Retinal pigment epithelial cell (primary cell): Measurements from ENCODE around the gene SEC14L2.
A peak's percentile ranks its signal among the peaks of the same experiment; 100 is the strongest.

Experiments used
- DNase-seq: peaks from one replicate; pipeline ENCODE4 v3.0.0-alpha.2; 2010; ENCODE audit warnings: low read depth
- H3K4me3 ChIP-seq: 2 replicates; pipeline ENCODE4 v1.5.1; 2011; ENCODE audit warnings: mild to moderate bottlenecking, low read length, control low read depth, moderate library complexity
- CTCF ChIP-seq: conservative IDR thresholded peaks from 2 replicates; pipeline ENCODE4 v1.5.1; 2011; ENCODE audit warnings: low read depth, low read length, control low read depth, inconsistent platforms

The SEC14L2 gene

DNA sequence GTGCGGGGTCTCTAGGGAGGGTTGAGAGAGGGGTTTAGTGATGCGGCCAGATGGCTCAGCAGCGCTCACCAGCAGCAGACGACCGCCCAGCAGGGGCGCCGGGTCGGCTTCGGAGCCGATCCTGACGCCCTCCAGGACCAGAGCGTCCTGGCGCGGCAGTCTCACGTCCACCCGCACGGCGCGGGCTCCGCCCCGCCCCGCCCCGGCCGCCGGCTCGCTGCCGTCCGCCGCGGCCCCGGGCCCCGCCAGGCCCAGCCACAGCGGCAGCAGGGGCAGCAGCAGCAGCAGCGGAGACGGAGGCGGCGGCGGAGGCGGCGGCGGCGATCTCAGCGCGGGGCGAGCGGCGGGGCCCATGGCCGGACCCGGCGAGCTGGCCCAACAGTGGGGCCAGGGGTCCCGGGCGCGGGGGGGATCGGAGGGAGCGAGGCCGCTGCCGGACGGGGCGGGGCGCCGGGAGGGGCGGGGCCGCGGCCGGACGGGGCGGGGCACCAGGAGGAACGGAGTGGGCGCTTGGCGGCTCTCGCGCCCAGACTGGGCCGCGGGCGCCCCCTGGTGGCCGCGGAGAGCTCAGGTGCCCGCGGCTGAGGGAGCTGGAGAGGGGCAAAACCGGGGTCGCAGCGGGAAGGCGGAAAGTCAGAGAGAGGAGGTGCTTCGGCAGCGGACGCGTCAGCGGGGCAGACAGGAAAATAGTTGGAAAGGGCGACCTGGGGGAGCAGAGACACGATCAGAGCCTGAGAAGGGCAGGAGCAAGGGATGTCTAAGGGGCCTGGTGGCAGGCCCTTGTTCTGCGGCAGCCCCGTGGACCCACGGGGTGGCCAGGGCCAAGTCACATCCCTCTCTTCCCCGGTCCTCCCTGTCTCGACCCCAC lies 9.6 kb upstream of the SEC14L2 start, which contains the start of gene RNF215:
RNF215 (minus strand) TSS at position 452 of the 868 bp plus-strand sequence; CDS start at position 354, 98 bp downstream.
- H3K4me3 ChIP-seq = peak within 1 kb of the TSS; percentile 65
- no peak for DNase-seq
- TF ChIP-seq CTCF = peak; percentile 70

- peak; percentile 56 for DNase-seq
- H3K4me3 ChIP-seq = no peak overlapping the region
- TF ChIP-seq CTCF = peak; percentile 82
Measured at GRCh38 chr22:30390974-30391691, 5.7 kb upstream of the SEC14L2 start.

GRCh38 chr22:30392661-30393321 lies 4.0 kb upstream of the SEC14L2 start:
- H3K4me3 ChIP-seq = no peak overlapping the region
- TF ChIP-seq CTCF = no peak
- peak; percentile 94 for DNase-seq

GRCh38 chr22:30393322-30393680 lies 3.5 kb upstream of the SEC14L2 start:
- H3K4me3 ChIP-seq = no peak overlapping the region
- no peak for TF ChIP-seq CTCF
- DNase-seq = no peak

GRCh38 chr22:30393885-30394284 lies 2.9 kb upstream of the SEC14L2 start:
- no peak for TF ChIP-seq CTCF
- no peak overlapping the region for H3K4me3 ChIP-seq
- no peak for DNase-seq

DNA sequence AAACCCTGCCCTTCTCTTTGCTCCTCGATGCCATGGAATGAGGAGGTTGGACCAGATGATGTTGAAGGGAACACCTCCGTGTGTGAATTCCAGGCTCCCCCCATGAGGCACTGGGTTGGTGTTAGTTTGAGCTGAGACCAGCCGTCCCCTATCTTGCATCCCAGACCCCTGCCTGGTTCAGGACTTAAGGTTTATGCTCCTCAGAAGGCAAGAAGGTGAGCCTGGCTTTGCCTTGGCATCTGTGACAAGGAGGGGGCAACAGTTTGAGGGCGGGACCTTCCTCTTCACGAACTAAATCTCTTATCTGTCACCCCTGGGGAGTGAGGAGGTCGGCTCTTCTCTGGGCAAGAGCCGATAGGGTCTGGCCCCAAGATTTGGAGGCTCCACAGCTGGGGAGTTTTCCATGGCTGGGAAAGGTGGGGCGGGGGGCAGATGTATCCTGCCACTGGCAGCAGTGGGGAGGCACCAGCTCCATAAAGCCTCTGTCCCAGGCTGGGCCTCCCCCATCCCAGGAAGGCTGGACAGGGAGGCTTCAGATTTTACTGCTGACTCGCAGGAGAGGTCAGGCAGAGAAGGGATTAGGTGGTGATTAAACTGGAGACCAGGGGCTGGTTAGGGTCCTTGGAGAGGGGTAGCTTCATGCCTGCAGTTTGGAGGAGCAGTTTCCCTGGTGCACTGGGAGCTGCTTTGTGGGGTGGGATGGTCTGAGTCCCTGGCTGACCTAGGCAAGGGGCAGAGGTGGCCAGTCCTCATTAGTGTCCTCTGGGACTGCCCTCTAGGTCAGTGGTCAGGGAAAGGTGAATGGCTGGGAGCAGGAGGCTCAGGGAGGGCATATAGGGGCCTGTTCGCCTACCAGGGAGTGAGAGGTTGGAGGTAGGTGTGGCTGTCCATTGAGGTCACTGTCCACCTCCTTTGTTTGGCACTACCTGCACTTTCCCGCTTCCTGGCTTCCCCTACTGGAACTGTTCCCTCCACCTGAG lies 1.1 kb downstream of the SEC14L2 start:
- DNase-seq = no peak
- no peak for TF ChIP-seq CTCF
- H3K4me3 ChIP-seq = peak overlapping the region; percentile 87
